ENCODE results near the gene PSMA5.

DNA sequence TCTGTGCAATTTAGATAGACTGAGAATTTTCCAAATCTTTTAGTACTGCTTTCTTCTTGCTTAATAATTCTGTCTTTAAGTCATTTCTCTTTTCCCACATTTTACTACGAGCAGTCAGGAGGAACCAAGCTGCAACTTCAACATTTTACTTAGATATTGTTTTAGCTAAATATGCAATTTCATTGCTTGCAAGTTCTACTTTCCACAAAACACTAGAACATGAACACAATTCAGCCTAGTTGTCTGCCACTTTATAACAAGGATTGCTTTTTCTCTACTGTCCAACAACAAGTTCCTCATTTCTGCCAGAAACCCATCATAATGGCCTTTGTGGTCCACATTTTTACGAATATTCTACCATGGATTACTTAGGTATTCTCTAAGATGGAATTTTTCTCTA lies 65.2 kb downstream of the PSMA5 start:
- TF ChIP-seq, protein P1, sequence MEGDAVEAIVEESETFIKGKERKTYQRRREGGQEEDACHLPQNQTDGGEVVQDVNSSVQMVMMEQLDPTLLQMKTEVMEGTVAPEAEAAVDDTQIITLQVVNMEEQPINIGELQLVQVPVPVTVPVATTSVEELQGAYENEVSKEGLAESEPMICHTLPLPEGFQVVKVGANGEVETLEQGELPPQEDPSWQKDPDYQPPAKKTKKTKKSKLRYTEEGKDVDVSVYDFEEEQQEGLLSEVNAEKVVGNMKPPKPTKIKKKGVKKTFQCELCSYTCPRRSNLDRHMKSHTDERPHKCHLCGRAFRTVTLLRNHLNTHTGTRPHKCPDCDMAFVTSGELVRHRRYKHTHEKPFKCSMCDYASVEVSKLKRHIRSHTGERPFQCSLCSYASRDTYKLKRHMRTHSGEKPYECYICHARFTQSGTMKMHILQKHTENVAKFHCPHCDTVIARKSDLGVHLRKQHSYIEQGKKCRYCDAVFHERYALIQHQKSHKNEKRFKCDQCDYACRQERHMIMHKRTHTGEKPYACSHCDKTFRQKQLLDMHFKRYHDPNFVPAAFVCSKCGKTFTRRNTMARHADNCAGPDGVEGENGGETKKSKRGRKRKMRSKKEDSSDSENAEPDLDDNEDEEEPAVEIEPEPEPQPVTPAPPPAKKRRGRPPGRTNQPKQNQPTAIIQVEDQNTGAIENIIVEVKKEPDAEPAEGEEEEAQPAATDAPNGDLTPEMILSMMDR (IDR thresholded peaks at IDR 0.05), result no peak
- TF ChIP-seq EZH2 (IDR thresholded peaks at IDR 0.05), result no peak

Measured in neural progenitor cell (in vitro differentiated cells).